Esophagus muscularis mucosa (tissue), 4 donors: ENCODE results near the gene LMNA.

ENCODE experiments used
- EP300 ChIP-seq: sonication (generic); formaldehyde crosslinking; IDR thresholded peaks from one replicate; pipeline ENCODE4 v1.6.1; 2017; ENCODE audit warnings: antibody characterized with exemption
- POLR2A ChIP-seq: fragments of 450-650 bp; IDR thresholded peaks from one replicate; pipeline ENCODE4 v1.6.1; 2017; ENCODE audit warnings: antibody characterized with exemption, moderate library complexity, mild to moderate bottlenecking, low read depth
- POLR2AphosphoS5 ChIP-seq, 2 donors: sonication (generic); formaldehyde crosslinking; IDR thresholded peaks; one replicate each; pipeline ENCODE4 v1.6.1; 2017; ENCODE audit warnings: antibody characterized with exemption in 2 of 2
- TF ChIP-seq, protein P1 (sequence below), 3 experiments: fragments of 200-600 bp in 2 of 3; fragments of 450-650 bp in 1 of 3; sonication (generic) in 2 of 3; IDR thresholded peaks; one replicate each; pipeline ENCODE4 v1.5.1; 2017 to 2019; ENCODE audit warnings: antibody characterized with exemption in 3 of 3, mild to moderate bottlenecking in 2 of 3, moderate library complexity in 1 of 3

DNA sequence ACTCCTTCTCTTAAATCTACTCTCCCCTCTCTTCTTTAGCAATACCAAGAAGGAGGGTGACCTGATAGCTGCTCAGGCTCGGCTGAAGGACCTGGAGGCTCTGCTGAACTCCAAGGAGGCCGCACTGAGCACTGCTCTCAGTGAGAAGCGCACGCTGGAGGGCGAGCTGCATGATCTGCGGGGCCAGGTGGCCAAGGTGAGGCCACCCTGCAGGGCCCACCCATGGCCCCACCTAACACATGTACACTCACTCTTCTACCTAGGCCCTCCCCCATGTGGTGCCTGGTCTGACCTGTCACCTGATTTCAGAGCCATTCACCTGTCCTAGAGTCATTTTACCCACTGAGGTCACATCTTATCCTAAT, 16.0 kb downstream of the LMNA start:
- TF ChIP-seq POLR2A (no peak), POLR2AphosphoS5 (IDR thresholded peaks at IDR 0.05) (no peak), EP300 (no peak)
- TF ChIP-seq, protein P1, sequence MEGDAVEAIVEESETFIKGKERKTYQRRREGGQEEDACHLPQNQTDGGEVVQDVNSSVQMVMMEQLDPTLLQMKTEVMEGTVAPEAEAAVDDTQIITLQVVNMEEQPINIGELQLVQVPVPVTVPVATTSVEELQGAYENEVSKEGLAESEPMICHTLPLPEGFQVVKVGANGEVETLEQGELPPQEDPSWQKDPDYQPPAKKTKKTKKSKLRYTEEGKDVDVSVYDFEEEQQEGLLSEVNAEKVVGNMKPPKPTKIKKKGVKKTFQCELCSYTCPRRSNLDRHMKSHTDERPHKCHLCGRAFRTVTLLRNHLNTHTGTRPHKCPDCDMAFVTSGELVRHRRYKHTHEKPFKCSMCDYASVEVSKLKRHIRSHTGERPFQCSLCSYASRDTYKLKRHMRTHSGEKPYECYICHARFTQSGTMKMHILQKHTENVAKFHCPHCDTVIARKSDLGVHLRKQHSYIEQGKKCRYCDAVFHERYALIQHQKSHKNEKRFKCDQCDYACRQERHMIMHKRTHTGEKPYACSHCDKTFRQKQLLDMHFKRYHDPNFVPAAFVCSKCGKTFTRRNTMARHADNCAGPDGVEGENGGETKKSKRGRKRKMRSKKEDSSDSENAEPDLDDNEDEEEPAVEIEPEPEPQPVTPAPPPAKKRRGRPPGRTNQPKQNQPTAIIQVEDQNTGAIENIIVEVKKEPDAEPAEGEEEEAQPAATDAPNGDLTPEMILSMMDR (IDR thresholded peaks at IDR 0.05): peak in 1 of 3 experiments; percentile 26
